Glutamatergic neuron (in vitro differentiated cells): ENCODE results near the gene ZNF488. TPM values are rescaled to one million over a fixed set of nuclear protein-coding genes. Genes with fewer than 3 reads are reported as not detected.

Experiments
- DNase-seq: peaks from one replicate; pipeline ENCODE4 v3.0.0; 2022
- H3K27ac Mint-ChIP-seq: one replicate; pipeline ENCODE4 v1.8.0; 2020; ENCODE audit warnings: mild to moderate bottlenecking, mixed read lengths, inconsistent platforms; ENCODE audit not compliant: unreplicated experiment
- H3K27me3 Mint-ChIP-seq: one replicate; pipeline ENCODE4 v1.8.0; 2020; ENCODE audit warnings: mild to moderate bottlenecking, moderate library complexity, mixed read lengths, inconsistent platforms; ENCODE audit not compliant: unreplicated experiment
- H3K36me3 Mint-ChIP-seq: one replicate; pipeline ENCODE4 v1.8.0; 2020; ENCODE audit warnings: mild to moderate bottlenecking, mixed read lengths, inconsistent platforms; ENCODE audit not compliant: unreplicated experiment
- H3K4me1 Mint-ChIP-seq: one replicate; pipeline ENCODE4 v1.8.0; 2020; ENCODE audit warnings: mild to moderate bottlenecking, low read depth, mixed read lengths, inconsistent platforms; ENCODE audit not compliant: unreplicated experiment
- H3K4me3 Mint-ChIP-seq: one replicate; pipeline ENCODE4 v1.8.0; 2020; ENCODE audit warnings: mild to moderate bottlenecking, mixed read lengths, inconsistent platforms; ENCODE audit not compliant: unreplicated experiment
- H3K9me3 Mint-ChIP-seq: one replicate; pipeline ENCODE4 v1.8.0; 2020; ENCODE audit warnings: mild to moderate bottlenecking, moderate library complexity, mixed read lengths, inconsistent platforms; ENCODE audit not compliant: unreplicated experiment
- total RNA-seq: library from RNA; stranded (reverse); fragmentation: NEBNext Ultra II Directional; extraction: Animal tissue kit (Norgen Biotek cat#: 25700); gene quantifications from one replicate; pipeline ENCODE4 v1.2.1, GENCODE V29; 2021; ENCODE audit not compliant: unreplicated experiment
- TF ChIP-seq, protein P1 (sequence below): fragments of 200-600 bp; sonication (generic); IDR thresholded peaks from one replicate; pipeline ENCODE4 v1.5.0; 2021; ENCODE audit not compliant: partially characterized antibody, unreplicated experiment

The ZNF488 gene
- total RNA-seq, 1 donor from 2014 or later, result 3.3 TPM

DNA sequence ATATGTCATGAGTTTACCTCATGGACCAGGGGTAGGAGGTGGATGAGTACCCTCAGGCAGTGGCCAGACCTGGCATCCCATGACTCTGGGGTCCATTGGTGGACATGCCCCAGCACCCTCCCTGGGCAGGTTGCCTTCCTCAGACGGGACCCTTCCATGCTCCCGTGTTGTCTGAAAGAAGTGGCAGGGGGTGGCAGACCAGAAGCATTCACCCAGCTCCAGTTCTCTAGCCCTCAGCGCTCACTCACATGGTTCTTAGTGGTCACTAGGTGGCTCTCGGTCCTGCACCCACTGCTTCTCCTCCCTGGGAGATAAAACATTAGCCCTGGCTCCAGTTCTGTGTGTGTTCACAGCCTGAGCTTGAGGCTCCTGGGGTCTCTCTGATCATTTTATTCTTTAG, 29.9 kb downstream of the ZNF488 start:
- H3K9me3 Mint-ChIP-seq, result peaks cover 3% of the 10 kb centered on the region
- no peaks in the 10 kb centered on the region for H3K27me3 Mint-ChIP-seq
- DNase-seq, result no peak
- no peaks in the 10 kb centered on the region for H3K4me1 Mint-ChIP-seq
- no peak overlapping the region for H3K4me3 Mint-ChIP-seq
- H3K36me3 Mint-ChIP-seq, result no peaks in the 10 kb centered on the region
- TF ChIP-seq, protein P1, sequence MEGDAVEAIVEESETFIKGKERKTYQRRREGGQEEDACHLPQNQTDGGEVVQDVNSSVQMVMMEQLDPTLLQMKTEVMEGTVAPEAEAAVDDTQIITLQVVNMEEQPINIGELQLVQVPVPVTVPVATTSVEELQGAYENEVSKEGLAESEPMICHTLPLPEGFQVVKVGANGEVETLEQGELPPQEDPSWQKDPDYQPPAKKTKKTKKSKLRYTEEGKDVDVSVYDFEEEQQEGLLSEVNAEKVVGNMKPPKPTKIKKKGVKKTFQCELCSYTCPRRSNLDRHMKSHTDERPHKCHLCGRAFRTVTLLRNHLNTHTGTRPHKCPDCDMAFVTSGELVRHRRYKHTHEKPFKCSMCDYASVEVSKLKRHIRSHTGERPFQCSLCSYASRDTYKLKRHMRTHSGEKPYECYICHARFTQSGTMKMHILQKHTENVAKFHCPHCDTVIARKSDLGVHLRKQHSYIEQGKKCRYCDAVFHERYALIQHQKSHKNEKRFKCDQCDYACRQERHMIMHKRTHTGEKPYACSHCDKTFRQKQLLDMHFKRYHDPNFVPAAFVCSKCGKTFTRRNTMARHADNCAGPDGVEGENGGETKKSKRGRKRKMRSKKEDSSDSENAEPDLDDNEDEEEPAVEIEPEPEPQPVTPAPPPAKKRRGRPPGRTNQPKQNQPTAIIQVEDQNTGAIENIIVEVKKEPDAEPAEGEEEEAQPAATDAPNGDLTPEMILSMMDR, result no peak
- H3K27ac Mint-ChIP-seq, result no peak overlapping the region

DNA sequence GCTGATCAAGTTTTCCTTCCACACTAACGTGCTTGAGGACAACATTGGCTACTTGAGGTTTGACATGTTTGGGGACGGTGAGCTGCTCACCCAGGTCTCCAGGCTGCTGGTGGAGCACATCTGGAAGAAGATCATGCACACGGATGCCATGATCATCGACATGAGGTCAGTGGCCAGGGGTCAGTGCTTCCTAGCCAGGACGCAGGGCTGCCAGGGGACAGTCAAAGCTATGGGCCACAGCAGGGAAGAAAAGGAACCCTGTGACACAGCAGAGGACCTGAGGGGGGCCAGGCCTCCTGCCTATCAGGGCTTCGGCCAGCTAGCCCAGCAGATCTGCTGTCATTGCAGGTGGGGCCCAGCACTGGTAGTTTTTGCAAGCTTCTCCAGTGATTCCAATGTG, 30.7 kb downstream of the ZNF488 start:
- TF ChIP-seq, protein P1, result no peak
- Mint-ChIP-seq H3K9me3 (peaks cover 3% of the 10 kb centered on the region), H3K27ac (no peak overlapping the region), H3K27me3 (peaks cover 1% of the 10 kb centered on the region), H3K4me3 (no peak overlapping the region), H3K4me1 (no peaks in the 10 kb centered on the region), H3K36me3 (no peaks in the 10 kb centered on the region)
- no peak for DNase-seq

DNA sequence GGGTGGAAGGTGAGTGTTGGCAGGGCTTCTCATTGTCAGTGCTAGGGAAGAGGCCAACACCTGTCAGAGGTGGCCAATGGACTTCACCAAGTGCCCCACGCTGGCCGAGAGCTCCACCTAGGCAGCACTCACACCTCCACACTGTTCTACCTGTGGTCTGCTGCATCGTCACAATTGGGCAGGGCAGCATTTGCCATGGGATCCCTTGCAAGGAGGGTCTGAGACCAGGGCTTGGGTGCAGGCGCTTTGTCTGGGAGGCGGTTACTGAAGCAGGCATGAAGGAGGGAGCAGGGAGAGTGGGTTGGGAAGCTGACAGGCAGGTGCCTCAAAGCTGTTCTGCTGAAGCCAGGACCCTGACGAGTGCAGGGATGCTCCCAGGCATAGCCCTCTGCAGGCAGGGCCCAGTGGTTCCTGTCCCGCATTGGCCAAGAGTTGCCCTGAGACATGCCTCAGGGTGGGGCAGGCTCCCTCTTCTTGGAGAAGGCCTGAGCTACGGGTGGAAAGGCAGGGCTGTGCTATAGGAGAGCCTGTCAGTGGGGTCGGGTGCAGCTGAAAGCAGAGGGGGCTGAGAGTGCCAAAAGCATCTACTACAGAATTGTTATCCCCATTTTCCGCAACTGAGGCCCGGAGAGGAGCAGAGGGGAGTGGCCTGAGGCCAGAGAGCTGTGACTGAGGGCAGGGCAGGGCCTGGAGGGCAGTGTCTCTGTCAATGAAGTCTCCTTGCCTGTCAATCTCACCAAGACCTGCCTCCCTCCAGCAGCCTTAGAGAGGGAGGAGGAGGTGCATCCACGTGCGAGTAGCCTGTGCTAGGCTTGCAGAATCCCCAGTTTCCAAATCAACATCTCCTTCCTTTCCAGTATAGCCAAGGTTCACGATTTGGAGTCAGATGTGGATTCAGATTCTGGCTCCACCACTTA, 31.9 kb downstream of the ZNF488 start:
- DNase-seq, result no peak
- no peak overlapping the region for H3K4me3 Mint-ChIP-seq
- H3K27ac Mint-ChIP-seq, result no peak overlapping the region
- H3K4me1 Mint-ChIP-seq, result peaks cover 2% of the 10 kb centered on the region
- TF ChIP-seq, protein P1, result no peak
- peaks cover 6% of the 10 kb centered on the region for H3K27me3 Mint-ChIP-seq
- H3K36me3 Mint-ChIP-seq, result no peaks in the 10 kb centered on the region
- peaks cover 3% of the 10 kb centered on the region for H3K9me3 Mint-ChIP-seq

DNA sequence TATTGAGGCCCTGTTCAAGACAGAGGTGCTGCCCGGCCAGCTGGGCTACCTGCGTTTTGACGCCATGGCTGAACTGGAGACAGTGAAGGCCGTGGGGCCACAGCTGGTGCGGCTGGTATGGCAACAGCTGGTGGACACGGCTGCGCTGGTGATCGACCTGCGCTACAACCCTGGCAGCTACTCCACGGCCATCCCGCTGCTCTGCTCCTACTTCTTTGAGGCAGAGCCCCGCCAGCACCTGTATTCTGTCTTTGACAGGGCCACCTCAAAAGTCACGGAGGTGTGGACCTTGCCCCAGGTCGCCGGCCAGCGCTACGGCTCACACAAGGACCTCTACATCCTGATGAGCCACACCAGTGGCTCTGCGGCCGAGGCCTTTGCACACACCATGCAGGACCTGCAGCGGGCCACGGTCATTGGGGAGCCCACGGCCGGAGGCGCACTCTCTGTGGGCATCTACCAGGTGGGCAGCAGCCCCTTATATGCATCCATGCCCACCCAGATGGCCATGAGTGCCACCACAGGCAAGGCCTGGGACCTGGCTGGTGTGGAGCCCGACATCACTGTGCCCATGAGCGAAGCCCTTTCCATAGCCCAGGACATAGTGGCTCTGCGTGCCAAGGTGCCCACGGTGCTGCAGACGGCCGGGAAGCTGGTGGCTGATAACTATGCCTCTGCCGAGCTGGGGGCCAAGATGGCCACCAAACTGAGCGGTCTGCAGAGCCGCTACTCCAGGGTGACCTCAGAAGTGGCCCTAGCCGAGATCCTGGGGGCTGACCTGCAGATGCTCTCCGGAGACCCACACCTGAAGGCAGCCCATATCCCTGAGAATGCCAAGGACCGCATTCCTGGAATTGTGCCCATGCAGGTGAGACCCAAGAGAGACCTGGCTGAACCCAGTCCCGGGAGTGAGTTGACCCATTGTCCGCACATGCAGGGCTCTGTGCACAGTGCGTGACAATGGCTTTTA, 33.1 kb downstream of the ZNF488 start:
- Mint-ChIP-seq H3K4me3 (no peak overlapping the region), H3K27me3 (peaks cover 6% of the 10 kb centered on the region), H3K36me3 (no peaks in the 10 kb centered on the region), H3K27ac (no peak overlapping the region), H3K9me3 (peaks cover 7% of the 10 kb centered on the region), H3K4me1 (peaks cover 8% of the 10 kb centered on the region)
- no peak for DNase-seq
- TF ChIP-seq, protein P1, result no peak
